MM.1S (cell line): ENCODE results near the gene CCDC126.

Experiments used
- EZH2 ChIP-seq: fragments of 300-600 bp; sonication (generic); optimal IDR thresholded peaks from 2 replicates; pipeline ENCODE3; 2017; ENCODE audit warnings: low read depth, mild to moderate bottlenecking, antibody characterized with exemption, low read length, mixed read lengths
- TF ChIP-seq, protein P1 (sequence below): fragments of 300-600 bp; sonication (generic); IDR thresholded peaks from 2 replicates; pipeline ENCODE4 v1.5.1; 2016; ENCODE audit warnings: antibody characterized with exemption, low read length, mixed read lengths

DNA sequence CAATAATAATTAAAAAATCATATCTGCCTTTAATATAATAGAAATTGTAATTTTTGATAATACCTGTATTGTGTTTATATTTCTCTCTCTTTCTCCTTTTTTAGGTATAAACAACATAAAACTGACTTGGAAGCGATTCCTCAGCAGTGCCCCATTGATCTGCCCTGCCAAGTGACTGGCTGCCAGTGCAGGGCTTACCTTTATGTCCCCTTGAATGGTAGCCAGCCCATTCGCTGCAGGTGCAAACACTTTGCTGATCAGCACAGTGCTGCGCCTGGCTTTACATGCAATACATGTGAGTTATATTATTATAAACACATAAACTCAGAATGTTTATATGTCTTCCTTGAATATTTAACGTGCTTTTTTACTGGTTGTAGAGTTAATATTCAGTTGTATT lies 92.0 kb downstream of the CCDC126 start:
- TF ChIP-seq, protein P1, sequence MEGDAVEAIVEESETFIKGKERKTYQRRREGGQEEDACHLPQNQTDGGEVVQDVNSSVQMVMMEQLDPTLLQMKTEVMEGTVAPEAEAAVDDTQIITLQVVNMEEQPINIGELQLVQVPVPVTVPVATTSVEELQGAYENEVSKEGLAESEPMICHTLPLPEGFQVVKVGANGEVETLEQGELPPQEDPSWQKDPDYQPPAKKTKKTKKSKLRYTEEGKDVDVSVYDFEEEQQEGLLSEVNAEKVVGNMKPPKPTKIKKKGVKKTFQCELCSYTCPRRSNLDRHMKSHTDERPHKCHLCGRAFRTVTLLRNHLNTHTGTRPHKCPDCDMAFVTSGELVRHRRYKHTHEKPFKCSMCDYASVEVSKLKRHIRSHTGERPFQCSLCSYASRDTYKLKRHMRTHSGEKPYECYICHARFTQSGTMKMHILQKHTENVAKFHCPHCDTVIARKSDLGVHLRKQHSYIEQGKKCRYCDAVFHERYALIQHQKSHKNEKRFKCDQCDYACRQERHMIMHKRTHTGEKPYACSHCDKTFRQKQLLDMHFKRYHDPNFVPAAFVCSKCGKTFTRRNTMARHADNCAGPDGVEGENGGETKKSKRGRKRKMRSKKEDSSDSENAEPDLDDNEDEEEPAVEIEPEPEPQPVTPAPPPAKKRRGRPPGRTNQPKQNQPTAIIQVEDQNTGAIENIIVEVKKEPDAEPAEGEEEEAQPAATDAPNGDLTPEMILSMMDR = no peak
- TF ChIP-seq EZH2 = no peak
